GM12878 (cell line): ENCODE measurements around the gene SNX3. TPM values are rescaled to one million over a fixed set of nuclear protein-coding genes. Genes with fewer than 3 reads are reported as not detected.

Experiments
- ATAC-seq: fragments of 200-7000 bp; cut with Tn5 transposase; 3 replicates; pipeline ENCODE4 v1.9.1; 2020; ENCODE audit warnings: mild to moderate bottlenecking, moderate library complexity
- BruUV-seq: library from RNA; stranded (reverse); fragments of 400-500 nt; replicated peaks from 2 replicates; lab custom pipeline; 2021; lab: Mats Ljungman, UMichigan
- CTCF ChIA-PET: fragments of 300-600 bp; sonication (Branson Sonifier 250); formaldehyde crosslinking; extraction: SDS; loops from one replicate; lab custom pipeline; 2021; ENCODE audit warnings: inconsistent platforms; lab: Yijun Ruan, JAX
- POLR2A ChIA-PET: fragments of 350-600 bp; formaldehyde crosslinking; extraction: SDS; loops from one replicate; lab custom pipeline; 2021; ENCODE audit warnings: inconsistent platforms; lab: Charles Lee
- RAD21 ChIA-PET: fragments of 300-600 bp; sonication (Branson Sonifier 250); formaldehyde crosslinking; loops from one replicate; lab custom pipeline; 2023; ENCODE audit warnings: antibody characterized with exemption; ENCODE audit not compliant: unreplicated experiment; lab: Charles Lee
- SMC1A ChIA-PET: fragments of 300-600 bp; sonication (Branson Sonifier 250); formaldehyde crosslinking; loops from one replicate; lab custom pipeline; 2023; ENCODE audit not compliant: unreplicated experiment, uncharacterized antibody; lab: Charles Lee
- DNase-seq: peaks from one replicate; pipeline ENCODE4 v3.0.0-alpha.2; 2011; ENCODE audit warnings: low read depth, low spot score
- FAIRE-seq: peaks from 3 replicates; lab custom pipeline; 2011; peaks lifted over from hg19 to GRCh38; lab: Jason Lieb, UNC
- H2AFZ ChIP-seq: 2 replicates; pipeline ENCODE4 v1.6.0; 2011; ENCODE audit warnings: low read depth, low read length, control low read depth; ENCODE audit not compliant: control insufficient read depth
- H3K27ac ChIP-seq: 2 replicates; pipeline ENCODE4 v1.5.1; 2011; ENCODE audit warnings: control low read depth; ENCODE audit not compliant: control insufficient read depth, insufficient read depth
- H3K27me3 ChIP-seq, 2 experiments: replicated peaks in 1 of 2; 2 replicates each; pipeline versions ENCODE4 v1.6.0 to v1.6.1; 2011; ENCODE audit warnings: low read length in 1 of 2; ENCODE audit not compliant: control insufficient read depth in 2 of 2, insufficient read depth in 2 of 2
- H3K36me3 ChIP-seq, 2 experiments: 2 replicates each; pipeline ENCODE4 v1.5.1; 2011; ENCODE audit warnings: low read length in 1 of 2; ENCODE audit not compliant: control insufficient read depth in 2 of 2, insufficient read depth in 2 of 2
- H3K4me1 ChIP-seq: 2 replicates; pipeline ENCODE4 v1.6.1; 2011; ENCODE audit warnings: mild to moderate bottlenecking, low read length, moderate library complexity, mixed read lengths; ENCODE audit not compliant: control insufficient read depth, insufficient read depth
- H3K4me2 ChIP-seq: 2 replicates; pipeline ENCODE4 v1.6.0; 2011; ENCODE audit warnings: control low read depth; ENCODE audit not compliant: control insufficient read depth, insufficient read depth
- H3K4me3 ChIP-seq: fragments of 200-600 bp; sonication (generic); 2 replicates; pipeline ENCODE4 v1.5.1; 2016
- H3K79me2 ChIP-seq: 2 replicates; pipeline ENCODE4 v1.6.0; 2011; ENCODE audit warnings: low read length; ENCODE audit not compliant: control insufficient read depth, insufficient read depth
- H3K9ac ChIP-seq: 2 replicates; pipeline ENCODE4 v1.8.0; 2011; ENCODE audit warnings: low read length, control low read depth, mixed read lengths; ENCODE audit not compliant: control insufficient read depth, insufficient read depth
- H3K9me3 ChIP-seq: replicated peaks from 3 replicates; pipeline ENCODE4 v1.5.1; 2011; ENCODE audit warnings: mild to moderate bottlenecking, low read length; ENCODE audit not compliant: control insufficient read depth, insufficient read depth
- H4K20me1 ChIP-seq: 2 replicates; pipeline ENCODE4 v1.6.0; 2011; ENCODE audit not compliant: control insufficient read depth, insufficient read depth
- CHD1 ChIP-seq: IDR thresholded peaks from 2 replicates; pipeline ENCODE4 v1.6.1; 2012; ENCODE audit warnings: low read depth, low read length, improper control_type of control experiment
- HDAC2 ChIP-seq: fragments of 200-600 bp; sonication (generic); IDR thresholded peaks from 2 replicates; pipeline ENCODE4 v1.6.1; 2017
- KAT2A ChIP-seq: conservative IDR thresholded peaks from 2 replicates; pipeline ENCODE4 v1.6.1; 2011; ENCODE audit warnings: low read depth, low read length; ENCODE audit not compliant: control insufficient read depth
- RAD51 ChIP-seq: fragments of 450-650 bp; IDR thresholded peaks from 2 replicates; pipeline ENCODE4 v1.6.1; 2016; ENCODE audit warnings: moderate library complexity, mild to moderate bottlenecking, inconsistent platforms
- RBBP5 ChIP-seq: fragments of 200-600 bp; sonication (generic); conservative IDR thresholded peaks from 2 replicates; pipeline ENCODE4 v1.6.1; 2016
- ZNF24 ChIP-seq: fragments of 450-650 bp; IDR thresholded peaks from 2 replicates; pipeline ENCODE4 v1.6.1; 2017; ENCODE audit warnings: antibody characterized with exemption, mild to moderate bottlenecking
- WGBS: methylation state at CpG from one replicate; pipeline ENCODE4 v1.1.6; 2016; ENCODE audit warnings: low lambda C conversion rate; ENCODE audit not compliant: insufficient replicate concordance, insufficient coverage; ENCODE audit errors: missing lambda C conversion rate; 5-methylcytosine and 5-hydroxymethylcytosine counted together
- in situ Hi-C: fragments of 300-500 bp; cut with MboI; formaldehyde crosslinking; loops from 9 replicates; pipeline ENCODE4 v1.14.3; 2018; ENCODE audit warnings: mixed read lengths
- intact Hi-C: fragments of 100-400 bp; cut with micrococcal nuclease; formaldehyde crosslinking; loops from one replicate; pipeline ENCODE4 v1.14.2; 2022; ENCODE audit not compliant: unreplicated experiment
- polyA plus RNA-seq, 11 experiments: library from polyadenylated mRNA; depleted of rRNA in 4 of 11; unstranded in 6 of 11; stranded (reverse) in 5 of 11; fragments of >200 nt; fragmentation: Nextera tagmentation in 4 of 11; fragmentation: Illumina TruSeq in 1 of 11; extraction: Ambion mirVana in 4 of 11; extraction: Trizol in 1 of 11; gene quantifications; 1 replicate in 1 of 11; 2 replicates in 10 of 11; pipeline versions ENCODE4 v1.2.1 to v1.2.3, GENCODE V29; 2011 to 2016; ENCODE audit warnings: inconsistent platforms in 2 of 11, missing spikeins in 2 of 11, low read depth in 1 of 11
- total RNA-seq, 4 experiments: library from RNA; depleted of rRNA in 3 of 4; stranded (reverse); fragments of >200 nt in 3 of 4; fragmentation: Illumina TruSeq in 1 of 4; extraction: Trizol in 1 of 4; gene quantifications; 2 replicates each; pipeline versions ENCODE4 v1.2.1 to v1.2.3, GENCODE V29; 2013 to 2021
- TF ChIP-seq, protein P1 (sequence below): fragments of 150-350 bp; IDR thresholded peaks from 2 replicates; pipeline ENCODE4 v1.6.1; 2016; ENCODE audit warnings: low read depth, low read length
- TF ChIP-seq, protein P2 (sequence below): fragments of 450-650 bp; IDR thresholded peaks from 2 replicates; pipeline ENCODE4 v1.6.1; 2016; ENCODE audit warnings: mild to moderate bottlenecking
- TF ChIP-seq, protein P3 (sequence below): fragments of 450-650 bp; IDR thresholded peaks from 2 replicates; pipeline ENCODE4 v1.6.1; 2017; ENCODE audit warnings: mild to moderate bottlenecking
- TF ChIP-seq, protein P4 (sequence below): fragments of 450-650 bp; formaldehyde crosslinking; IDR thresholded peaks from 2 replicates; pipeline ENCODE4 v1.4.0; 2022; ENCODE audit warnings: mild to moderate bottlenecking, moderate library complexity

Gene SNX3
- total and polyA plus RNA-seq, 10 of the 15 experiments (the other 5 are each of a cell fraction or from before 2014, with no cell fraction given): 43.7 to 297 (median 95.6) TPM

DNA sequence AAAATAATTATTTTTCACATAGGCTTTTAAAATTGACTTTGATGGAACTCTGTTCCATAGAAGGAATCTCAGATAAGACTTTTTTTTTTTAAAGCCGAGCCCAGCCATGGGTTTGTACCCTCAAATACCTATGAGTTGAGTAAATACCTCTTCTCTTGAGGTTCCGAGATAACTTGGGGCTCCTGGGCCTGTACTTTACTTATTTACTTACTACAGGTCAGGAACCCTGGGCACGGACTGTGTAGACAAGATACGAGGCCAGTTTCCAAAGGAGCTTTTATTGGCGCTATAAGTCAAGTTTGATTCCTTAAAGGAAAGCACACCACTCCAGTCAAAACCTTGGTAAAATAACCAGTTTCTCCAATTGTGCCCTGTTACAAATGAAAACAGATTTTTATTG, 41.5 kb upstream of the SNX3 start (continued):
- TF ChIP-seq, protein P1, sequence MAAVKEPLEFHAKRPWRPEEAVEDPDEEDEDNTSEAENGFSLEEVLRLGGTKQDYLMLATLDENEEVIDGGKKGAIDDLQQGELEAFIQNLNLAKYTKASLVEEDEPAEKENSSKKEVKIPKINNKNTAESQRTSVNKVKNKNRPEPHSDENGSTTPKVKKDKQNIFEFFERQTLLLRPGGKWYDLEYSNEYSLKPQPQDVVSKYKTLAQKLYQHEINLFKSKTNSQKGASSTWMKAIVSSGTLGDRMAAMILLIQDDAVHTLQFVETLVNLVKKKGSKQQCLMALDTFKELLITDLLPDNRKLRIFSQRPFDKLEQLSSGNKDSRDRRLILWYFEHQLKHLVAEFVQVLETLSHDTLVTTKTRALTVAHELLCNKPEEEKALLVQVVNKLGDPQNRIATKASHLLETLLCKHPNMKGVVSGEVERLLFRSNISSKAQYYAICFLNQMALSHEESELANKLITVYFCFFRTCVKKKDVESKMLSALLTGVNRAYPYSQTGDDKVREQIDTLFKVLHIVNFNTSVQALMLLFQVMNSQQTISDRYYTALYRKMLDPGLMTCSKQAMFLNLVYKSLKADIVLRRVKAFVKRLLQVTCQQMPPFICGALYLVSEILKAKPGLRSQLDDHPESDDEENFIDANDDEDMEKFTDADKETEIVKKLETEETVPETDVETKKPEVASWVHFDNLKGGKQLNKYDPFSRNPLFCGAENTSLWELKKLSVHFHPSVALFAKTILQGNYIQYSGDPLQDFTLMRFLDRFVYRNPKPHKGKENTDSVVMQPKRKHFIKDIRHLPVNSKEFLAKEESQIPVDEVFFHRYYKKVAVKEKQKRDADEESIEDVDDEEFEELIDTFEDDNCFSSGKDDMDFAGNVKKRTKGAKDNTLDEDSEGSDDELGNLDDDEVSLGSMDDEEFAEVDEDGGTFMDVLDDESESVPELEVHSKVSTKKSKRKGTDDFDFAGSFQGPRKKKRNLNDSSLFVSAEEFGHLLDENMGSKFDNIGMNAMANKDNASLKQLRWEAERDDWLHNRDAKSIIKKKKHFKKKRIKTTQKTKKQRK: no peak
- TF ChIP-seq RAD51 (no peak), RBBP5 (no peak)

DNA sequence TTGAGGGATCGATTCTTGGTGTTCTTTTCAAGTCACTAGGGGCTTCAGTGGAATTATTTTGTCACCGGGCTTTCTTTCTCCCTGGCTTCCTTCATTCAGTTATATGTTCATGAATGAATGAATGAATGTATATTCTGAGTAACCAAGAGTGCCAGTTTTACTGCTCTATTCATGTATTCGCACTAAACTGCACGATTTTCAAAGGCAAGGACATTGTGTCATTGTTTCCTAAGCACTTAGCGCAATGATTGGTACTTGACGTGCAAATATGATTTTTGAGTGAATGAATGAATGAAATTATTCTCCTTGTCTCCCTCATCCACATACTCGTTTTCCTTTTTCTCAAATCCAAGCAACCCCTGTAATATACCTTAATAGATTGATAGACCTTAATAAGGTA, 34.8 kb upstream of the SNX3 start:
- Histone ChIP-seq H3K9me3 (no peaks in the 10 kb centered on the region), H4K20me1 (no peaks in the 10 kb centered on the region), H3K4me1 (no peaks in the 10 kb centered on the region; the same call in 1 of the 2 replicates), H3K4me3 (peak overlapping the region; percentile 76), H3K27me3 (no peaks in the 10 kb centered on the region), H3K79me2 (peaks cover 17% of the 10 kb centered on the region), H3K36me3 (no peaks in the 10 kb centered on the region), H3K4me2 (peak overlapping the region; percentile 92), H3K27ac (peak overlapping the region; percentile 99), H2AFZ (peak overlapping the region; percentile 99), H3K9ac (peak overlapping the region; percentile 99)
- ChIA-PET CTCF (interaction anchor here (1.2 to 1.6 kb wide), 4 partner anchors 13 to 196 kb away, joined by 3 to 4 read pairs (median 3); partner anchors contain the start of gene SNX3), POLR2A (interaction anchor here (0.6 to 4.9 kb wide), 8 partner anchors 10 to 618 kb away, joined by 3 to 34 read pairs (median 3); partner anchors contain the start of gene SNX3), SMC1A (interaction anchor here (0.6 to 2.5 kb wide), 8 partner anchors 10 to 1074 kb away, joined by 3 to 9 read pairs (median 4); partner anchors contain the start of gene SNX3), RAD21 (interaction anchor here (0.7 to 5.6 kb wide), 4 partner anchors 8 to 55 kb away, joined by 3 to 27 read pairs (median 3); partner anchors contain the start of gene SNX3)
- ATAC-seq (no peak), DNase-seq (no peak), FAIRE-seq (no peak)
- WGBS: 31% methylated on average over 7 of the region's 7 CpGs
- no TSS peak for BruUV-seq
- intact Hi-C loops: loop anchor here (1.0 to 2.0 kb wide), 2 partner anchors 34 to 53 kb away; partner anchors contain the start of gene SNX3
- in situ Hi-C loops: no loop called here
- TF ChIP-seq, protein P2, sequence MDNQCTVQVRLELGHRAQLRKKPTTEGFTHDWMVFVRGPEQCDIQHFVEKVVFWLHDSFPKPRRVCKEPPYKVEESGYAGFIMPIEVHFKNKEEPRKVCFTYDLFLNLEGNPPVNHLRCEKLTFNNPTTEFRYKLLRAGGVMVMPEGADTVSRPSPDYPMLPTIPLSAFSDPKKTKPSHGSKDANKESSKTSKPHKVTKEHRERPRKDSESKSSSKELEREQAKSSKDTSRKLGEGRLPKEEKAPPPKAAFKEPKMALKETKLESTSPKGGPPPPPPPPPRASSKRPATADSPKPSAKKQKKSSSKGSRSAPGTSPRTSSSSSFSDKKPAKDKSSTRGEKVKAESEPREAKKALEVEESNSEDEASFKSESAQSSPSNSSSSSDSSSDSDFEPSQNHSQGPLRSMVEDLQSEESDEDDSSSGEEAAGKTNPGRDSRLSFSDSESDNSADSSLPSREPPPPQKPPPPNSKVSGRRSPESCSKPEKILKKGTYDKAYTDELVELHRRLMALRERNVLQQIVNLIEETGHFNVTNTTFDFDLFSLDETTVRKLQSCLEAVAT: peak; percentile 48
- TF ChIP-seq, protein P3, sequence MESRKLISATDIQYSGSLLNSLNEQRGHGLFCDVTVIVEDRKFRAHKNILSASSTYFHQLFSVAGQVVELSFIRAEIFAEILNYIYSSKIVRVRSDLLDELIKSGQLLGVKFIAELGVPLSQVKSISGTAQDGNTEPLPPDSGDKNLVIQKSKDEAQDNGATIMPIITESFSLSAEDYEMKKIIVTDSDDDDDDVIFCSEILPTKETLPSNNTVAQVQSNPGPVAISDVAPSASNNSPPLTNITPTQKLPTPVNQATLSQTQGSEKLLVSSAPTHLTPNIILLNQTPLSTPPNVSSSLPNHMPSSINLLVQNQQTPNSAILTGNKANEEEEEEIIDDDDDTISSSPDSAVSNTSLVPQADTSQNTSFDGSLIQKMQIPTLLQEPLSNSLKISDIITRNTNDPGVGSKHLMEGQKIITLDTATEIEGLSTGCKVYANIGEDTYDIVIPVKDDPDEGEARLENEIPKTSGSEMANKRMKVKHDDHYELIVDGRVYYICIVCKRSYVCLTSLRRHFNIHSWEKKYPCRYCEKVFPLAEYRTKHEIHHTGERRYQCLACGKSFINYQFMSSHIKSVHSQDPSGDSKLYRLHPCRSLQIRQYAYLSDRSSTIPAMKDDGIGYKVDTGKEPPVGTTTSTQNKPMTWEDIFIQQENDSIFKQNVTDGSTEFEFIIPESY: no peak
- TF ChIP-seq, protein P4, sequence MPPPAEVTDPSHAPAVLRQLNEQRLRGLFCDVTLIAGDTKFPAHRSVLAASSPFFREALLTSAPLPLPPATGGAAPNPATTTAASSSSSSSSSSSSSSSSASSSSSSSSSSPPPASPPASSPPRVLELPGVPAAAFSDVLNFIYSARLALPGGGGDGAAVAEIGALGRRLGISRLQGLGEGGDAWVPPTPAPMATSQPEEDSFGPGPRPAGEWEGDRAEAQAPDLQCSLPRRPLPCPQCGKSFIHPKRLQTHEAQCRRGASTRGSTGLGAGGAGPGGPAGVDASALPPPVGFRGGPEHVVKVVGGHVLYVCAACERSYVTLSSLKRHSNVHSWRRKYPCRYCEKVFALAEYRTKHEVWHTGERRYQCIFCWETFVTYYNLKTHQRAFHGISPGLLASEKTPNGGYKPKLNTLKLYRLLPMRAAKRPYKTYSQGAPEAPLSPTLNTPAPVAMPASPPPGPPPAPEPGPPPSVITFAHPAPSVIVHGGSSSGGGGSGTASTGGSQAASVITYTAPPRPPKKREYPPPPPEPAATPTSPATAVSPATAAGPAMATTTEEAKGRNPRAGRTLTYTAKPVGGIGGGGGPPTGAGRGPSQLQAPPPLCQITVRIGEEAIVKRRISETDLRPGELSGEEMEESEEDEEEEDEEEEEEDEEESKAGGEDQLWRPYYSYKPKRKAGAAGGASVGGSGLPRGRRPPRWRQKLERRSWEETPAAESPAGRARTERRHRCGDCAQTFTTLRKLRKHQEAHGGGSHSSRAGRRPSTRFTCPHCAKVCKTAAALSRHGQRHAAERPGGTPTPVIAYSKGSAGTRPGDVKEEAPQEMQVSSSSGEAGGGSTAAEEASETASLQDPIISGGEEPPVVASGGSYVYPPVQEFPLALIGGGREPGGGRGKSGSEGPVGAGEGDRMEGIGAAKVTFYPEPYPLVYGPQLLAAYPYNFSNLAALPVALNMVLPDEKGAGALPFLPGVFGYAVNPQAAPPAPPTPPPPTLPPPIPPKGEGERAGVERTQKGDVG: no peak
- peak; percentile 85 for TF ChIP-seq ZNF24
- TF ChIP-seq CHD1: no peak
- TF ChIP-seq HDAC2: no peak
- TF ChIP-seq KAT2A: no peak
